A375 (cell line): ENCODE data around the gene KLHL11. TPM values are rescaled to one million over a fixed set of nuclear protein-coding genes. Genes with fewer than 3 reads are reported as not detected.

Experiments used
- small RNA-seq: library from RNA; depleted of rRNA; stranded (forward); fragments of <200 nt; gene quantifications from one replicate; pipeline ENCODE3, GENCODE V24; 2014
- total RNA-seq: library from RNA; depleted of rRNA; stranded (reverse); fragments of >200 nt; shearing (Covaris generic); gene quantifications from 2 replicates; pipeline ENCODE4 v1.2.3, GENCODE V29; 2014; rRNA removed

The KLHL11 gene, protein sequence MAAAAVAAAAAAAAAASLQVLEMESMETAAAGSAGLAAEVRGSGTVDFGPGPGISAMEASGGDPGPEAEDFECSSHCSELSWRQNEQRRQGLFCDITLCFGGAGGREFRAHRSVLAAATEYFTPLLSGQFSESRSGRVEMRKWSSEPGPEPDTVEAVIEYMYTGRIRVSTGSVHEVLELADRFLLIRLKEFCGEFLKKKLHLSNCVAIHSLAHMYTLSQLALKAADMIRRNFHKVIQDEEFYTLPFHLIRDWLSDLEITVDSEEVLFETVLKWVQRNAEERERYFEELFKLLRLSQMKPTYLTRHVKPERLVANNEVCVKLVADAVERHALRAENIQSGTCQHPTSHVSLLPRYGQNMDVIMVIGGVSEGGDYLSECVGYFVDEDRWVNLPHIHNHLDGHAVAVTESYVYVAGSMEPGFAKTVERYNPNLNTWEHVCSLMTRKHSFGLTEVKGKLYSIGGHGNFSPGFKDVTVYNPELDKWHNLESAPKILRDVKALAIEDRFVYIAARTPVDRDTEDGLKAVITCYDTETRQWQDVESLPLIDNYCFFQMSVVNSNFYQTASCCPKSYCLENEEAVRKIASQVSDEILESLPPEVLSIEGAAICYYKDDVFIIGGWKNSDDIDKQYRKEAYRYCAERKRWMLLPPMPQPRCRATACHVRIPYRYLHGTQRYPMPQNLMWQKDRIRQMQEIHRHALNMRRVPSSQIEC
- 25.5 and 26.7 TPM in 2 replicates for total RNA-seq

DNA sequence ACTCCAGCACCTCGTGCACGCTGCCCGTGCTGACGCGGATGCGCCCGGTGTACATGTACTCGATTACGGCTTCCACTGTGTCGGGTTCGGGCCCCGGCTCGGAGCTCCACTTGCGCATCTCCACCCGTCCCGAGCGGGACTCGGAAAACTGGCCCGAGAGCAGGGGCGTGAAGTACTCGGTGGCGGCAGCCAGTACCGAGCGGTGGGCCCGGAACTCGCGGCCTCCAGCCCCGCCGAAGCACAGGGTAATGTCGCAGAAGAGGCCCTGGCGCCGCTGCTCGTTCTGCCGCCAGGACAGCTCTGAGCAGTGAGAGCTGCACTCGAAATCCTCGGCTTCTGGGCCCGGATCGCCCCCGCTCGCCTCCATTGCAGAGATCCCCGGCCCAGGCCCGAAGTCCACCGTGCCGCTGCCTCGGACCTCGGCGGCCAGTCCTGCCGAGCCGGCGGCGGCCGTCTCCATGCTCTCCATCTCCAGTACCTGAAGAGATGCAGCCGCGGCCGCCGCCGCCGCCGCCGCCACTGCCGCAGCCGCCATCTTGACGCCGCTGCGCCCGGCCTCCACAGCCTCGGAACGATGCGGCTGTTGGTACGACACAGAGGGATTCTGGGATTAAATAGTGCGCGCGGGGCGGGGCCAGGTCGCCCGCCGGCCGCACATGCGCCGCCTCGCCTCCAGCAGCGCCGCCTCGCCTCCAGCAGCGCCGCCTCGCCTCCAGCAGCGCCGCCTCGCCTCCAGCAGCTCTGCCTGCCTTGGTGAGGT lies at the start of gene KLHL11:
Gene KLHL11 (minus strand): TSS at position 588 of the 760 bp plus-strand sequence. CDS start 53 bp downstream, at position 535.

DNA sequence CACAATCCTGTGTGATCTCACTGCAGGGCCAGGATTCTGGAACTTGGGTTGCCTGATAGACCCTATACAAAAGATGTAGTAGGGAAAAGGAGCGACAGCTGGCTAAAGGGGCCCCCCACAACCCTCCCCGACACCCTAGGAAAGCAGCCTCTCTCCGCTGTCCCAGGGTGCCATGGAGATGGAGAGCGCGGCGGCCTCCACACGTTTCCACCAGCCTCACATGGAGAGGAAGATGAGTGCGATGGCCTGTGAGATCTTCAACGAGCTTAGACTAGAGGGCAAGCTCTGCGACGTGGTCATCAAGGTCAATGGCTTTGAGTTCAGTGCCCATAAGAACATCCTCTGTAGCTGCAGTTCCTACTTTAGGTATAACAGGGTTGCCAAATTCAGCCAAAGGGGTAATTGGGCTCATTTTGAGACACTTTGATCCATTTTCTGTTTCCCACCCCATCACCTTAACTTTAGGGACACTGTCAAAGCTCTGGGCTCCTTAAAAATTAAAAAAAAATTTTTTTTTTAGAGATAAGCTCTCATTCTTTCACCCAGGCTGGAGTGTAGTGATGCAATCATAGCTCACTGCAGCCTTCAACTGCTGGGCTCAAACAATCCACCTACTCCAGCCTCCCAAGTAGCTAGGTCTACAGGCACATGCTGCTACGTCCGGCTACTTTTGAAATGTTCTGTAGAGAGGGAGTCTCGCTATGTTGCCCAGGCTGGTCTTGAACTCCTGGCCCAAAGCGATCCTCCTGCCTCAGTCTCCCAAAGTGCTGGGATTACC lies 27.3 kb downstream of the KLHL11 start, which contains the start of gene KLHL10:
Gene KLHL10 (plus strand): TSS at position 65 of the 778 bp plus-strand sequence. CDS start 108 bp downstream, at position 173.

DNA sequence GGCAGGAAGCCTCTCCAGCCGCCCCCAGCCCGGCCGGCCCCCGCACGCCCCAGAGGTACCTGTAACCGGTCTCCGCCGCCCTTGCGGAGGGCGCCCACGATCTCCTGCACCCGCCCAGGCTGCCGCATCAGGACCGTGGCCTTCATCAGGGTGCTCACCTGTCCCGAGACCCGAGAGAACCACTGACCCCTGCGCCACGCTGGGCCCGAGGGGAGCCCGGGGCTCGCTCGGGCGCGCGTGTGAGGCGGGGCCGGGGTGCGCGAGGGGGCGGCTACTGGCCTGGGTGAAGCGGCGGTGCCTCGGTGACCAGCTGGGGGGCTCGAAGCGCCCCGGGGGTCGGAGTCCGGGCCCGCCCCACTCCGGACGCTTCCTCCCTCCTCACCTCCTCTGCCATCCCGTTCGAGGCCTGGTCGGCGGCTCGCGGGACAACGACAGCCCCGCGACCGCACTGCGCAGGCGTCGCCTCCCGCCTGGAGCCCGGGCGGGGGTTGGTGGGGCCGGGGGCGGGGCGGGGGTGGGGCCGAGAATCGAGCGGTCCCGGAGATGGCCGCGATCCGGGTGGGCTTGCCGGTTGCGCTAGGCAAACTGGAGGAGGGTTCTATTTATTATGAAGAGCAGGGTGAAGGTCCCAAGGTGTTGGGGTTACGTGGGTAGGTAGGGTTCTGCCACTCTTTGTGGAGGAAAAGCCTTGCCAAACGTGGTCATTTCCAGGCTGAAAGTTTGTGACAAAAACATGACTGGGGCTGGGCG lies 29.2 kb downstream of the KLHL11 start, which contains the start of gene NT5C3B:
Gene NT5C3B (minus strand): TSS at position 433 of the 750 bp plus-strand sequence. CDS start 39 bp downstream, at position 394.

DNA sequence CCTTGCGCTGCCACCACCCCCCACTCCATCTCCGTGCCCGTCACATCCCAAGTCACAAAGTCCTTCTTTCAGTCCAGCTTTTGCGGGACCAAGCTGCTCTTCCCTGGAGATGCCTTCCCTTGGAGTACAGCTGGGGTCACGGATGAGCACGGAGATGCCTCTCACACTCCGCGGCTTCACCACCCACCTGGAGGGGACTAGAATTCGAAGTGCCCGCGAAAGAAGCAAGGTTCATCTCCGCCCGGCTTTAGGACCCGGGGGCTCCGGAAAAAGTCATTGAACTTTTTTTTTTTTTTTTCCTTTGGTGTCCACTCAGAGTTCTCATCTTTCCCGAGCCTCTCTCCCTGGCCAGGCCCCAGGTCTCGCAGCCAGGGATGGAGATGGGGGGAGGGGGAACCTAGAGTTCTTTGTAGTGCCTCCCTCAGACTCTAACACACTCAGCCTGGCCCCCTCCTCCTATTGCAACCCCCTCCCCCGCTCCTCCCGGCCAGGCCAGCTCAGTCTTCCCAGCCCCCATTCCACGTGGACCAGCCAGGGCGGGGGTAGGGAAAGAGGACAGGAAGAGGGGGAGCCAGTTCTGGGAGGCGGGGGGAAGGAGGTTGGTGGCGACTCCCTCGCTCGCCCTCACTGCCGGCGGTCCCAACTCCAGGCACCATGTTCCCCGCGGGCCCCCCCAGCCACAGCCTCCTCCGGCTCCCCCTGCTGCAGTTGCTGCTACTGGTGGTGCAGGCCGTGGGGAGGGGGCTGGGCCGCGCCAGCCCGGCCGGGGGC lies 52.7 kb downstream of the KLHL11 start, which contains the start of gene FKBP10:
Gene FKBP10 (plus strand): TSS at position 624 of the 771 bp plus-strand sequence. CDS start 31 bp downstream, at position 655.

DNA sequence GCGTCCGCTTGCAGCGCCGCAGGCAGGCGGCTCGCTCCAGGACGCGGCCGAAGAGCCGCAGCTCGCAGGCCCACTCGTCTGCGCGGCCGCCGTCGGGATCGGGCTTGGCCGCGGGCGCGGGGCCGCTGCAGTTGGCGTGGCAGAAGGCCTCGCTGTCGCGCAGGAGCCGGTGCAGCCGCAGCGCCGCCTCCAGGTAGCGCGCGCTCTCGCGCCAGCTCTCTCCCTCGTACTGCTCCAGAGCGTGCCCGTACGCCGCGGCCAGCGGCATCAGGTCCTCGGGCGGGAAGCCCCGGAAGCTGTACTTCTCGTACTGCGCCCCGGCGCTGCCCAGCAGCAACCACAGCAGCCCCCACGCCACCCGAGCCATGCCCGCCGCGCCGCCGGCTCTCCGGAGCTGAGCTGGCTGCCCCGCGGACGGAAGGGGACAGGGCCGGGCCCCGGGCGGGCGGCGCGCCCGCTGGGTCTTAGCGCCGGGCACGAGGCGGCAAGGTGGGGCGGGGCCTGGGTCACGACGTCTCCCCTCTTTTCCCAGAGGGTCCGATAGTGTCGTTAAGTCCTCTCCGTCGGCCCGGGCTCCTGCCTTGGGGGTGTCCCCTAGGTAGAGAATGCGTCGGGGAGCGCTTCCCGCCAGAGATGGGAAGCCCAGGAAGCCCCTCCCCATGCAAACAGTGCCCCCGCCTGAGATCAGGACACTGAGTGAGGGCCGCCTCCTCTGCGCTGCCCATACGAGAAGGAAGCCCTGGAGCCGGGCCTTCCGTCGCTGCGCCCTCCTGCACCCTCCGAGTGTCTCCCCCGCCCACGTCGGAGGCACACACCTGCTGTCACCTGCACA lies 53.5 kb downstream of the KLHL11 start, which contains the start of gene P3H4:
Gene P3H4 (minus strand): TSS at position 401 of the 832 bp plus-strand sequence. CDS start 34 bp downstream, at position 367.

Small RNA genes lying within 50 kb of the gene (small RNA-seq; reads per million reads assigned to genes)
- not detected for gene AC125257.2

Other genes with a start within 250 kb of the KLHL11 start
- 0.45 TPM in 2 replicates for gene KRT17, start 240.8 kb downstream of the KLHL11 start, total RNA-seq
- 130 and 141 TPM in 2 replicates for gene EIF1, start 176.5 kb downstream of the KLHL11 start, total RNA-seq
- gene GAST, start 153.1 kb downstream of the KLHL11 start, total RNA-seq = not detected in 2 replicates
- gene HAP1, start 130.8 kb downstream of the KLHL11 start, total RNA-seq = 0.15 TPM in 1 of 2 replicates, not detected in the other
- 5.9 and 6.1 TPM in 2 replicates for gene JUP, start 78.7 kb downstream of the KLHL11 start, total RNA-seq
- gene P3H4, start 53.5 kb downstream of the KLHL11 start, total RNA-seq = 53.4 and 66.4 TPM in 2 replicates
- gene FKBP10, start 52.4 kb downstream of the KLHL11 start, total RNA-seq = 259 and 283 TPM in 2 replicates
- 85.6 and 94.7 TPM in 2 replicates for gene NT5C3B, start 29.2 kb downstream of the KLHL11 start, total RNA-seq
- gene KLHL10, start 27.6 kb downstream of the KLHL11 start, total RNA-seq = not detected in 2 replicates
- gene ACLY, start 53.5 kb upstream of the KLHL11 start, total RNA-seq = 124 and 136 TPM in 2 replicates
- gene ODAD4, start 65.2 kb upstream of the KLHL11 start, total RNA-seq = 7.9 and 9.4 TPM in 2 replicates
- gene CNP, start 101.4 kb upstream of the KLHL11 start, total RNA-seq = 162 and 173 TPM in 2 replicates
- gene DNAJC7, start 152.0 kb upstream of the KLHL11 start, total RNA-seq = 129 and 133 TPM in 2 replicates
- 81.9 and 82.1 TPM in 2 replicates for gene NKIRAS2, start 154.7 kb upstream of the KLHL11 start, total RNA-seq
- 2.9 and 3.2 TPM in 2 replicates for gene C17orf113, start 185.2 kb upstream of the KLHL11 start, total RNA-seq
- gene ZNF385C, start 233.1 kb upstream of the KLHL11 start, total RNA-seq = 0.11 TPM in 1 of 2 replicates, not detected in the other
- 7.0 and 7.7 TPM in 2 replicates for gene DHX58, start 247.3 kb upstream of the KLHL11 start, total RNA-seq